Midbrain (tissue), 1 donor: ENCODE measurements around the gene PREX1.
A peak's percentile ranks its signal among the peaks of the same experiment; 100 is the strongest.
"Not testable (repeated sequence)": the region's sequence is repeated elsewhere in the genome, so short reads cannot be mapped to it uniquely, and the experiment has no call there.

ENCODE experiments used
- DNase-seq: peaks from one replicate; lab custom pipeline; 2025; lab: John Stamatoyannopoulos, UW

PREX1 gene

GRCh38 chr20:48826480-48826879 lies 1.3 kb downstream of the PREX1 start:
- not testable (repeated sequence) for DNase-seq

- peak; percentile 23 for DNase-seq
Measured at GRCh38 chr20:48826069-48826468, 1.7 kb downstream of the PREX1 start.

GRCh38 chr20:48825566-48825920 lies 2.3 kb downstream of the PREX1 start:
- peak; percentile 17 for DNase-seq

- no peak for DNase-seq
Measured at GRCh38 chr20:48824830-48825565, 2.8 kb downstream of the PREX1 start.

- DNase-seq: peak; percentile 44
Measured at GRCh38 chr20:48823960-48824498, 3.8 kb downstream of the PREX1 start.

GRCh38 chr20:48823476-48823875 lies 4.3 kb downstream of the PREX1 start:
- DNase-seq: no peak

- DNase-seq: peak; percentile 68
Measured at GRCh38 chr20:48822879-48823385, 4.9 kb downstream of the PREX1 start.

GRCh38 chr20:48822178-48822577 lies 5.6 kb downstream of the PREX1 start:
- DNase-seq: no peak

GRCh38 chr20:48821261-48821920 lies 6.4 kb downstream of the PREX1 start:
- DNase-seq: no peak

- DNase-seq: no peak
Measured at GRCh38 chr20:48820649-48820973, 7.2 kb downstream of the PREX1 start.

GRCh38 chr20:48819821-48820648 lies 7.8 kb downstream of the PREX1 start:
- DNase-seq: peak; percentile 33

- no peak for DNase-seq
Measured at GRCh38 chr20:48819089-48819488, 8.7 kb downstream of the PREX1 start.

GRCh38 chr20:48818481-48818987 lies 9.3 kb downstream of the PREX1 start:
- DNase-seq: no peak

- no peak for DNase-seq
Measured at GRCh38 chr20:48818031-48818370, 9.8 kb downstream of the PREX1 start.

- no peak for DNase-seq
Measured at GRCh38 chr20:48817367-48818030, 10.3 kb downstream of the PREX1 start.

- DNase-seq: no peak
Measured at GRCh38 chr20:48816282-48817205, 11.3 kb downstream of the PREX1 start.

- no peak for DNase-seq
Measured at GRCh38 chr20:48815537-48815936, 12.3 kb downstream of the PREX1 start.

- DNase-seq: no peak
Measured at GRCh38 chr20:48814633-48815032, 13.2 kb downstream of the PREX1 start.

- DNase-seq: no peak
Measured at GRCh38 chr20:48813930-48814546, 13.8 kb downstream of the PREX1 start.

GRCh38 chr20:48813446-48813747 lies 14.4 kb downstream of the PREX1 start:
- no peak for DNase-seq
